ENCODE measurements around the gene TMEM185B.

Gene TMEM185B

DNA sequence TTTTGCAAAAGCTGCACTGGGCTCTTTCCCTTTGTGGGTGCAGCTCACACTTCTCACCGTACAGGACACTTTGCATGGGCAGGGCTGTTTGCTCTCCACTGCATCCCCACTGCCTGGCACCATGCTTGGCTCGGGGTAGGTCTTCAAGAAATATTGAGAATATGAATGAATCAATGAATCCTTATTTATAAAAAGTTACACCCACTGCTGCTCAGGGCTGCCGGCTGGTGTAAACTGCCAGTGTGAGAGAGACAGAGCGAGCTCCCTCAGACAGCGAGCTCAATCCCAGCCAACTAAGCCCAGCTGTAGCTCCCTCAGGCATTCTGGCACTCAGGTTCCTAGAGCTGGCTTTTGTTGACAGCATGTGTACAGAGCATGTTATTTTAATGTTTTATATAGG, 3.4 kb downstream of the TMEM185B start:
- peaks cover 12% of the 10 kb centered on the region for H3K36me3 ChIP-seq (ENCODE audit: control insufficient read depth, low read length)
- H3K9me3 ChIP-seq (ENCODE audit: control insufficient read depth, insufficient read depth, low read length): peaks cover 3% of the 10 kb centered on the region; the same call in 1 of the 2 replicates
- no peak overlapping the region for H3K4me2 ChIP-seq (ENCODE audit: low read length)
- no peaks in the 10 kb centered on the region for H3K27me3 ChIP-seq (ENCODE audit: control insufficient read depth, low read length)
- no peak overlapping the region for H3K4me3 ChIP-seq (ENCODE audit: low read length)
- H3F3A ChIP-seq (ENCODE audit: control insufficient read depth, insufficient read depth): no peaks in the 10 kb centered on the region
- H4K20me1 ChIP-seq (ENCODE audit: control insufficient read depth, insufficient read depth, low read depth, low read length): no peaks in the 10 kb centered on the region
- peaks cover 32% of the 10 kb centered on the region for H3K4me1 ChIP-seq (ENCODE audit: control insufficient read depth, low read length)
- H3K27ac ChIP-seq (ENCODE audit: low read depth, low read length): no peak overlapping the region
- TF ChIP-seq EZH2phosphoT487 (IDR thresholded peaks at IDR 0.05; ENCODE audit: borderline replicate concordance, low read length) (no peak), CTCF (IDR thresholded peaks at IDR 0.05; ENCODE audit: low read depth, low read length, poor library complexity, severe bottlenecking) (no peak)
- H3K79me2 ChIP-seq (ENCODE audit: control insufficient read depth, low read length): peaks cover 28% of the 10 kb centered on the region
- H3K9me2 ChIP-seq (replicated peaks; ENCODE audit: control insufficient read depth, low read length): no peaks in the 10 kb centered on the region

DNA sequence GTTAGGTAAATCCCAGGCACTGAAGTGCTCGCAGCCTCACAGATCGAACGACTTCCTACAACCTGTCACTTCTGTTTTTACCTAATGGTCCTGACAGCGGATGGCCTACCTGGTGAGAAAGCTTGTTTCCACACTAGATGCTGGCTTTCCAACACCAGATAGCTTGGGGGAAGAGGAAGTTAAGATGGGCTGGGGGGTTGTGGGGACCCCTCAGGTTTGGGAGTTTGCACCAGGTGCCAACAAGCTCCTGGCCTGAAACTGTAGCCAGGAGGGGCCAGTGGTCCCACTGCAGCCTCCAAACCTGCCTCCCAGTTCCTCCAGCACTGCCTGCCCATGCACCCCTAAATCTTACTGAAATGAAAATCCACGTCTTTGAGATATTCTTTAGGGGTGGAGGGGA, 3.9 kb downstream of the TMEM185B start:
- Histone ChIP-seq H3K4me1 (ENCODE audit: control insufficient read depth, low read length) (peaks cover 29% of the 10 kb centered on the region), H3K4me3 (ENCODE audit: low read length) (no peak overlapping the region), H3K36me3 (ENCODE audit: control insufficient read depth, low read length) (peaks cover 12% of the 10 kb centered on the region), H3K4me2 (ENCODE audit: low read length) (no peak overlapping the region), H4K20me1 (ENCODE audit: control insufficient read depth, insufficient read depth, low read depth, low read length) (no peaks in the 10 kb centered on the region), H3K79me2 (ENCODE audit: control insufficient read depth, low read length) (peaks cover 28% of the 10 kb centered on the region), H3K27ac (ENCODE audit: low read depth, low read length) (no peak overlapping the region), H3K9me2 (replicated peaks; ENCODE audit: control insufficient read depth, low read length) (no peaks in the 10 kb centered on the region), H3F3A (ENCODE audit: control insufficient read depth, insufficient read depth) (no peaks in the 10 kb centered on the region), H3K9me3 (ENCODE audit: control insufficient read depth, insufficient read depth, low read length) (peaks cover 3% of the 10 kb centered on the region; the same call in 1 of the 2 replicates), H3K27me3 (ENCODE audit: control insufficient read depth, low read length) (no peaks in the 10 kb centered on the region)
- no peak for TF ChIP-seq CTCF (IDR thresholded peaks at IDR 0.05; ENCODE audit: low read depth, low read length, poor library complexity, severe bottlenecking)
- TF ChIP-seq EZH2phosphoT487 (IDR thresholded peaks at IDR 0.05; ENCODE audit: borderline replicate concordance, low read length): no peak

- Histone ChIP-seq H3K79me2 (ENCODE audit: control insufficient read depth, low read length) (peaks cover 28% of the 10 kb centered on the region), H3K27me3 (ENCODE audit: control insufficient read depth, low read length) (no peaks in the 10 kb centered on the region), H4K20me1 (ENCODE audit: control insufficient read depth, insufficient read depth, low read depth, low read length) (no peaks in the 10 kb centered on the region), H3K36me3 (ENCODE audit: control insufficient read depth, low read length) (peaks cover 12% of the 10 kb centered on the region), H3K9me2 (replicated peaks; ENCODE audit: control insufficient read depth, low read length) (no peaks in the 10 kb centered on the region), H3K4me3 (ENCODE audit: low read length) (no peak overlapping the region), H3F3A (ENCODE audit: control insufficient read depth, insufficient read depth) (no peaks in the 10 kb centered on the region), H3K4me1 (ENCODE audit: control insufficient read depth, low read length) (peaks cover 22% of the 10 kb centered on the region), H3K9me3 (ENCODE audit: control insufficient read depth, insufficient read depth, low read length) (peaks cover 3% of the 10 kb centered on the region; the same call in 1 of the 2 replicates), H3K27ac (ENCODE audit: low read depth, low read length) (no peak overlapping the region), H3K4me2 (ENCODE audit: low read length) (no peak overlapping the region)
- no peak for TF ChIP-seq CTCF (IDR thresholded peaks at IDR 0.05; ENCODE audit: low read depth, low read length, poor library complexity, severe bottlenecking)
- no peak for TF ChIP-seq EZH2phosphoT487 (IDR thresholded peaks at IDR 0.05; ENCODE audit: borderline replicate concordance, low read length)
Observed at GRCh38 chr2:120218181-120218580, 5.0 kb downstream of the TMEM185B start.

Measured in DOHH2 (cell line).